BJ (cell line): ENCODE measurements around the gene ZBTB46. TPM values are rescaled to one million over a fixed set of nuclear protein-coding genes. Genes with fewer than 3 reads are reported as not detected.
"Not testable (repeated sequence)": the region's sequence is repeated elsewhere in the genome, so short reads cannot be mapped to it uniquely, and the experiment has no call there.

Experiments
- CTCF ChIA-PET: fragments of 350-600 bp; formaldehyde crosslinking; extraction: SDS; loops from one replicate; lab custom pipeline; 2021; ENCODE audit warnings: antibody characterized with exemption, inconsistent platforms; lab: Yijun Ruan, JAX
- POLR2A ChIA-PET: fragments of 300-600 bp; sonication (Branson Sonifier 250); formaldehyde crosslinking; extraction: SDS; loops from one replicate; lab custom pipeline; 2021; ENCODE audit warnings: antibody characterized with exemption; lab: Charles Lee
- DNase-seq: peaks from one replicate; pipeline ENCODE4 v3.0.0-alpha.2; 2011; ENCODE audit warnings: low read depth
- H3K27me3 ChIP-seq: 2 replicates; pipeline ENCODE4 v1.6.0; 2011; ENCODE audit warnings: low read length; ENCODE audit not compliant: control insufficient read depth, insufficient read depth
- H3K36me3 ChIP-seq: 2 replicates; pipeline ENCODE4 v1.5.1; 2011; ENCODE audit warnings: low read length; ENCODE audit not compliant: control insufficient read depth, insufficient read depth
- H3K4me3 ChIP-seq: 2 replicates; pipeline ENCODE4 v1.5.1; 2011; ENCODE audit warnings: low read depth, mild to moderate bottlenecking, control low read depth, low read length
- polyA plus RNA-seq: library from polyadenylated mRNA; depleted of rRNA; stranded (reverse); fragments of >200 nt; gene quantifications from 2 replicates; pipeline ENCODE4 v1.2.3, GENCODE V29; 2011
- TF ChIP-seq, protein P1 (sequence below): IDR thresholded peaks from 2 replicates; pipeline ENCODE4 v1.5.1; 2011; ENCODE audit warnings: low read depth, mild to moderate bottlenecking, control low read depth, inconsistent platforms, low read length, moderate library complexity; ENCODE audit not compliant: insufficient read depth

Gene ZBTB46
- polyA plus RNA-seq, 1 experiment = 0.32 TPM

DNA sequence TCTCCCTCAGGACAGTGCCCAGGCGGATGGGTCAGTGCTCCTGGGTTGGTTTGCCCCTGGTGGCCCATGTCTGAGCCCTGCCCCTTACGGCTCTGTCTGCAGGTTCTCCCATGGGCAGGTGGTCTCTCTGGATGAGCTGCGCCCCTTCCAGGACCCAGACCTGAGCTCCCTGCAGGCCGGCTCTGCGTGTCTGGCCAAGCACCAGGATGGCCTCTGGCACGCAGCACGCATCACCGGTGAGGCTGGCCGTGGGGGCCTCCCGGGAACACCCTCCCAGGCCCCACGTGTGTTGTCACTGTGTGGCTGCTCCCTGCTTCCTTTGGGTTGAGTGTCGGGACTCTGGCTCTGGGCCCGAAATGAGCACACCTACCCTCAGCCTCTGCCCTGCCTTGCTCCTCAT, 97.9 kb downstream of the ZBTB46 start:
- CTCF ChIA-PET = no interaction called here

DNA sequence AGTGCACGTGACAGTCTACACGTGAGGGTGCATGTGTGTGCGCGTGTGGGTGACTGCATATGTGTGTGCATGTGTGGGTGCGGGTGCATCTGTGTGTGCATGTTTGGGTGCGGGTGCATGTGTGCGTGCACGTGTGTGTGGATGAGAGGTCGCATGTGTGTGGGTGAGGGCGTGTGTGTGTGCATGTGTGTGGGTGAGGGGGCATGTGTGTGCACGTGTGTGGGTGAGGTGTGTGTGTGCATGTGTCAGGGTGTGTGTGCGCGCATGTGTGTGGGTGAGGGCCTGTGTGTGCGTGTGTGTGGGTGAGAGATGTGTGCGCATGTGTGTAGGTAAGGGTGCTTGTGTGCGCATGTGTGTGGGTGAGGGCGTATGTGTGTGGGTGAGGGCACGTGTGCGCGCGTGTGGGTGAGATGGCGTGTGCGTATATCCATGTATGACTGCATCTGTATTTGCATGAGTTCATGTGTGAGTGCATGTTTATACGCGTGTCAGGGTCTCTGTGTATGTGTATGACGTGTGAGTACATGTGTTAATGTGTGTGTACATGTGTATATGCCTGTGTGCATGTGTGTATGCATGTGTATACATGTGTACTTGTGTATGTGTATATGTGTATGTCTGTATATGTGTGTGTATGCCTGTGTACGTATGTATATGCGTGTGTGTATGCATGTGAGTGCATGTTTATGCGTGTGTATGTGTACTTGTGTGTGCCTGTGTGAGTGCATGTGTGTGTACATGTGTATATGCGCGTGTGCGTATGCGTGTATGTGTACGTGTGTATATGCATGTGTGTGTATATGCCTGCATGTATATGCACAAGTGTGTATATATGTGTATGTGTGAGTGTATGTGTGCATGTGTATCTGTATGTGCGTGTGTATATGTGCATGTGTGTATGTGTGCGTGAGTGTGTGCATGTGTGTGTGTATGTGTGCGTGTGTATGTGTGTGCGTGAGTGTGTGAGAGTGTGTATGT, 98.7 kb downstream of the ZBTB46 start:
- CTCF ChIA-PET = no interaction called here

More for the DNA sequence above, 97.9 kb downstream of the ZBTB46 start:
- no peak overlapping the region for H3K4me3 ChIP-seq
- TF ChIP-seq, protein P1, sequence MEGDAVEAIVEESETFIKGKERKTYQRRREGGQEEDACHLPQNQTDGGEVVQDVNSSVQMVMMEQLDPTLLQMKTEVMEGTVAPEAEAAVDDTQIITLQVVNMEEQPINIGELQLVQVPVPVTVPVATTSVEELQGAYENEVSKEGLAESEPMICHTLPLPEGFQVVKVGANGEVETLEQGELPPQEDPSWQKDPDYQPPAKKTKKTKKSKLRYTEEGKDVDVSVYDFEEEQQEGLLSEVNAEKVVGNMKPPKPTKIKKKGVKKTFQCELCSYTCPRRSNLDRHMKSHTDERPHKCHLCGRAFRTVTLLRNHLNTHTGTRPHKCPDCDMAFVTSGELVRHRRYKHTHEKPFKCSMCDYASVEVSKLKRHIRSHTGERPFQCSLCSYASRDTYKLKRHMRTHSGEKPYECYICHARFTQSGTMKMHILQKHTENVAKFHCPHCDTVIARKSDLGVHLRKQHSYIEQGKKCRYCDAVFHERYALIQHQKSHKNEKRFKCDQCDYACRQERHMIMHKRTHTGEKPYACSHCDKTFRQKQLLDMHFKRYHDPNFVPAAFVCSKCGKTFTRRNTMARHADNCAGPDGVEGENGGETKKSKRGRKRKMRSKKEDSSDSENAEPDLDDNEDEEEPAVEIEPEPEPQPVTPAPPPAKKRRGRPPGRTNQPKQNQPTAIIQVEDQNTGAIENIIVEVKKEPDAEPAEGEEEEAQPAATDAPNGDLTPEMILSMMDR = no peak
- peaks cover 24% of the 10 kb centered on the region for H3K36me3 ChIP-seq
- DNase-seq = no peak
- POLR2A ChIA-PET = no interaction called here
- no peaks in the 10 kb centered on the region for H3K27me3 ChIP-seq

DNA sequence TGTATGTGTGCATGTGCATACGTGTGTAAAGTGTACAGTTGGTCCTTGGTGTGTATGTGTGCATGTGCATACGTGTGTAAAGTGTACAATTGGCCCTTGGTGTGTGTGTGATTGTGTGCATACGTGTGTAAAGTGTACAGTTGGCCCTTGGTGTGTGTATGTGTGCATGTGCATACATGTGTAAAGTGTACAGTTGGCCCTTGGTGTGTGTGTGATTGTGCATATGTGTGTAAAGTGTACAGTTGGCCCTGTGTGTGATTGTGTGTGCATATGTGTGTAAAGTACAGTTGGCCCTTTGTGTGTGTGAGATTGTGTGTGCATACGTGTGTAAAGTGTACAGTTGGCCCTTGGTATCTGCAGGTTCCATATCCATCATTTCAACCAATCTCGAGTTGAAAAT, 99.7 kb downstream of the ZBTB46 start:
- no peak overlapping the region for H3K4me3 ChIP-seq
- CTCF ChIA-PET = no interaction called here
- DNase-seq = no peak
- TF ChIP-seq, protein P1 = no peak
- peaks cover 22% of the 10 kb centered on the region for H3K36me3 ChIP-seq
- POLR2A ChIA-PET = no interaction called here
- no peaks in the 10 kb centered on the region for H3K27me3 ChIP-seq

More for the DNA sequence above, 98.7 kb downstream of the ZBTB46 start:
- Histone ChIP-seq H3K36me3 (peaks cover 24% of the 10 kb centered on the region), H3K27me3 (no peaks in the 10 kb centered on the region), H3K4me3 (no peak overlapping the region)
- no peak for DNase-seq
- TF ChIP-seq, protein P1 = no peak
- POLR2A ChIA-PET = no interaction called here

DNA sequence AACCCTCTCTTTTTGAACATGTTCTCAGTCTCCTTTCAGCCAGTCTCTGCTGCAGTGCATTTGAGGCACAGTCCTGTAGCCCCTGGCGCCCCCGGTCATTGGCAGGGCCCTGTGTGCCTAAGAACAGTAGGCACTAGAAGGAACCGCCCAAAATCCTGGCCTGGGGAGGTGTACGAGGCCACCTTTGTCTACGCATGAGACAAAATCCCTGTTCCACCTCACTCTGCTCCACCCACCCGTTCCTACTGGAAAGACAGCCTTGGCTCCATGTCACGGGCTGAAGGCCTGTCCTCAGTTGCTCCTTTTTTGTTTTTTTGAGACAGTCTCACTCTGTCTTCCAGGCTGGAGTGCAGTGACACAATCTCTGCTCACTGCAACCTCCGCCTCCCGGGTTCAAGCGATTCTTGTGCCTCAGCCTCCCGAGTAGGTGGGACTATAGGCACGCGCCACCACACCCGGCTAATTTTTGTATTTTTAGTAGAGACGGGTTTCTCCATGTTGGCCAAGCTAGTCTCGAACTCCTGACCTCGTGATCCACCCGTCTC, 100.8 kb downstream of the ZBTB46 start:
- POLR2A ChIA-PET, H3K27me3 ChIP-seq, CTCF ChIA-PET, H3K4me3 ChIP-seq, DNase-seq: not testable (repeated sequence)
- peaks cover 19% of the 10 kb centered on the region for H3K36me3 ChIP-seq

DNA sequence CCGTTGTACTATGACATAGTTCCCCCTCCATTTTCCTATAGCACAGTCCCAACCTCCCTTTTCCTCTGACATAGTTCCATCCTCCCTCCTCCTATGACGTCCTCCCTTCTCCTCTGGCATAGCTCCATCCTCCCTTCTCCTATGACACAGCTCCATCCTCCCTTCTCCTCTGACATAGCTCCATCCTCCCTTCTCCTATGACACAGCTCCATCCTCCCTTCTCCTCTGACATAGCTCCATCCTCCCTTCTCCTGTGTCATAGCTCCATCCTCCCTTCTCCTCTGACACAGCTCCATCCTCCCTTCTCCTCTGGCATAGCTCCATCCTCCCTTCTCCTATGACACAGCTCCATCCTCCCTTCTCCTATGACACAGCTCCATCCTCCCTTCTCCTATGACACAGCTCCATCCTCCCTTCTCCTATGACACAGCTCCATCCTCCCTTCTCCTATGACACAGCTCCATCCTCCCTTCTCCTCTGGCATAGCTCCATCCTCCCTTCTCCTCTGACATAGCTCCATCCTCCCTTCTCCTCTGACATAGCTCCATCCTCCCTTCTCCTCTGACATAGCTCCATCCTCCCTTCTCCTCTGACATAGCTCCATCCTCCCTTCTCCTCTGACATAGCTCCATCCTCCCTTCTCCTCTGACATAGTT, 108.0 kb downstream of the ZBTB46 start:
- H3K36me3 ChIP-seq, DNase-seq, H3K4me3 ChIP-seq, H3K27me3 ChIP-seq: not testable (repeated sequence)
- CTCF ChIA-PET = interaction anchor here (1.4 kb wide), 1 partner anchor 10 kb away, joined by 3 read pairs; no protein-coding TSS in a partner anchor
- POLR2A ChIA-PET = interaction anchor here (0.7 kb wide), 1 partner anchor 22 kb away, joined by 4 read pairs; no protein-coding TSS in a partner anchor

DNA sequence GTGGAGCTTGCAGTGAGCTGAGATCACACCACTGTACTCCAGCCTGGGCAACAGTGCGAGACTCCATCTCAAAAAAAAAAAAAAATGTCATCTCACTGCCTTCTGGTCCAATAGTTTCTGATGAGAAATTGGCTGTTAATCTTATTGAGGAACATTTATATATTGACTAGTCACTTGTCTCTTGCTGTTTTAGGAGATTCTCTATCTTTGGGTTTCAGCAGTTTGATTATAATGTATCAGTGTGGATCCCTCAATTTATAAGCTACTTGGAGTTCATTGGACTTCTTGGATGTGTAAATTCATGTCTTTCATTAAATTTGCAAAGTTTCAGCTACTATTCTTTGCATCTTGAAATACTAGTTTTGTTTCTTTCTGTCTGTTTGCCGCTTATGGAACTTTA, 112.1 kb downstream of the ZBTB46 start:
- DNase-seq = no peak
- POLR2A ChIA-PET = no interaction called here
- TF ChIP-seq, protein P1 = no peak
- CTCF ChIA-PET = no interaction called here
- Histone ChIP-seq H3K27me3 (no peaks in the 10 kb centered on the region), H3K36me3 (peaks cover 9% of the 10 kb centered on the region), H3K4me3 (no peak overlapping the region)
